HG03378 (cell line): ENCODE measurements around the gene MEI1.
"Not testable (repeated sequence)": the region's sequence is repeated elsewhere in the genome, so short reads cannot be mapped to it uniquely, and the experiment has no call there.

Experiments
- ATAC-seq: cut with Tn5 transposase; IDR thresholded peaks from one replicate; pipeline ENCODE4 v1.9.1; 2021; ENCODE audit warnings: mild to moderate bottlenecking, moderate library complexity; ENCODE audit not compliant: unreplicated experiment

The MEI1 gene

GRCh38 chr22:41699264-41700107, at the start of gene MEI1:
MEI1 (plus strand) TSS chr22:41699503; CDS start chr22:41699539, 36 bp downstream.
- ATAC-seq: no peak

GRCh38 chr22:41650229-41650628, 49.1 kb upstream of the MEI1 start:
- no peak for ATAC-seq

- ATAC-seq: no peak
Measured at GRCh38 chr22:41650821-41651220, 48.5 kb upstream of the MEI1 start.

- ATAC-seq: no peak
Measured at GRCh38 chr22:41654322-41654721, 45.0 kb upstream of the MEI1 start.

GRCh38 chr22:41656556-41656955, 42.7 kb upstream of the MEI1 start:
- ATAC-seq: no peak

- no peak for ATAC-seq
Measured at GRCh38 chr22:41657709-41658108, 41.6 kb upstream of the MEI1 start.

GRCh38 chr22:41658869-41659268, 40.4 kb upstream of the MEI1 start:
- no peak for ATAC-seq

- no peak for ATAC-seq
Measured at GRCh38 chr22:41659941-41660340, 39.4 kb upstream of the MEI1 start.

GRCh38 chr22:41660416-41660815, 38.9 kb upstream of the MEI1 start:
- no peak for ATAC-seq

- ATAC-seq: no peak
Measured at GRCh38 chr22:41661088-41661487, 38.2 kb upstream of the MEI1 start.

- no peak for ATAC-seq
Measured at GRCh38 chr22:41661713-41662112, 37.6 kb upstream of the MEI1 start.

- ATAC-seq: not testable (repeated sequence)
Measured at GRCh38 chr22:41663594-41663993, 35.7 kb upstream of the MEI1 start.

- no peak for ATAC-seq
Measured at GRCh38 chr22:41664490-41664889, 34.8 kb upstream of the MEI1 start.

GRCh38 chr22:41664951-41665350, 34.4 kb upstream of the MEI1 start:
- no peak for ATAC-seq

GRCh38 chr22:41668971-41669911, 30.1 kb upstream of the MEI1 start:
- no peak for ATAC-seq

- not testable (repeated sequence) for ATAC-seq
Measured at GRCh38 chr22:41672096-41672495, 27.2 kb upstream of the MEI1 start.

GRCh38 chr22:41672780-41673509, 26.4 kb upstream of the MEI1 start:
- no peak for ATAC-seq

GRCh38 chr22:41674846-41675340, 24.4 kb upstream of the MEI1 start:
- ATAC-seq: no peak

- no peak for ATAC-seq
Measured at GRCh38 chr22:41676134-41676533, 23.2 kb upstream of the MEI1 start.

GRCh38 chr22:41681616-41682015, 17.7 kb upstream of the MEI1 start:
- ATAC-seq: no peak
